Measurements from ENCODE around the gene GPR101. TPM values are rescaled to one million over a fixed set of nuclear protein-coding genes. Genes with fewer than 3 reads are reported as not detected.

GPR101 gene
- total RNA-seq, 6 donors from 2014 or later, result not detected

DNA sequence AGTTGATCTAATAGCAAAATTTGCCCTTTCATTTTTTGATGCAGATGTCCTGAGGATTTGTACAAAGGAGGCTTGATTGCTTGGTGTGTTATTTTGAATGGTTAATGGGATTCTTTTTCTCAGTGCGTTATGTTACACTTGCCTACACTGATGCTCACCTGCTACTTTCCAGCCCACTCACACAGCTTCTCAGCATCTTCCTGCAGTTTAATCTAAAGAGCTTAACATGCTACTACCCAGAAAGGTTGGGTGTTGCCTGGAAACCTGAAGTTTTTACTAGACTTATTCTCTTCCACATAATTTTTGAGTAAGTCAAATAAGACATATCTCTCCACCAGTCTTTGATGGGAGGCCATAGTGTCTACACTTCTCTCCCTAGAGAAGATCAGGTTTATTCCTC lies 9.9 kb upstream of the GPR101 start:
- no peaks in the 10 kb centered on the region for H3K27me3 ChIP-seq
- WGBS, 2 donors, result 100% methylated on average over 1 of the region's 1 CpG
- DNase-seq (no peak), ATAC-seq (ENCODE audit: low FRiP score in 2 of 2) (no peak)
- H3K36me3 ChIP-seq, result no peaks in the 10 kb centered on the region
- no peak overlapping the region for H3K4me3 ChIP-seq
- H3K9me3 ChIP-seq, result no peaks in the 10 kb centered on the region
- H3K4me1 ChIP-seq, result no peaks in the 10 kb centered on the region
- no peak overlapping the region for H3K27ac ChIP-seq
- TF ChIP-seq POLR2AphosphoS5 (IDR thresholded peaks at IDR 0.05), result no peak
- no peak for TF ChIP-seq POLR2A (IDR thresholded peaks at IDR 0.05)
- TF ChIP-seq CTCF (IDR thresholded peaks at IDR 0.05), result no peak
- no peak for TF ChIP-seq EP300 (IDR thresholded peaks at IDR 0.05)

GRCh38 chrX:137041329-137041728 lies 7.5 kb upstream of the GPR101 start:
- Histone ChIP-seq H3K9me3 (no peaks in the 10 kb centered on the region), H3K36me3 (no peaks in the 10 kb centered on the region), H3K27ac (no peak overlapping the region), H3K4me3 (no peak overlapping the region), H3K27me3 (no peaks in the 10 kb centered on the region), H3K4me1 (no peaks in the 10 kb centered on the region)
- ATAC-seq (ENCODE audit: low FRiP score in 2 of 2) (no peak), DNase-seq (no peak)
- 76 to 93% methylated on average over 3 of the region's 3 CpGs for WGBS, 2 donors
- TF ChIP-seq POLR2A (IDR thresholded peaks at IDR 0.05) (no peak), POLR2AphosphoS5 (IDR thresholded peaks at IDR 0.05) (no peak), EP300 (IDR thresholded peaks at IDR 0.05) (no peak), CTCF (IDR thresholded peaks at IDR 0.05) (no peak)

DNA sequence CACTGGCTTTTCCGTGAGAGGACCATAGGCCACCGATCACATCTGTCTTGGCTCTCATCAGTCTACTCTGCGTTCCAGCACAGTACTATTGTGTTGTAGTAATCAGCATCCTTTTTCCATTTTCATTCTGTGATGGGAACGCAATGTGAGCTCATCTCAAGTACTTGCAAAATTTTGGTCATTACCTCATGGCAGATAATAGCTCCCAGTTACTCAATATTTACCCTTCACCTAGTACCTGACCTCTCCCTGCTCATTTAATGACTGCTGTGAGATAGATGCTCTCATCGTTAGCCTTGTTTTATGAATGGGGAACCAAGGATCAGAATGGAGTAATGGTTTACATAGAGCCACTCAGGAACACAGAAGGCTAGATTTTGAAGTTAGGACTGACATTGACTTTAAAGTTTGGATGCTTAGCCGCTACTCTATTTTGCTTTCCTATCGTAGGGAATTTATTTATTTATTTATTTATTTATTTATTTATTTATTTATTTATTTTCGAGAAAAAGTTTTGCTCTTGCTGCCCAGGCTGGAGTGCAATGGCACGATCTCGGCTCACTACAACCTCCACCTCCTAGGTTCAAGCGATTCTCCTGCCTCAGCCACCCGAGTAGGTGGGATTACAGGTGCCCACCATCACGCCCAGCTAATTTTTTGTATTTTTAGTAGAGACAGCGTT lies 6.5 kb upstream of the GPR101 start:
- ATAC-seq (ENCODE audit: low FRiP score in 2 of 2), result no peak

GRCh38 chrX:137034508-137034872 lies 695 bp upstream of the GPR101 start:
- WGBS, 2 donors, result 12 to 24% methylated on average over 3 of the region's 3 CpGs
- ATAC-seq (ENCODE audit: low FRiP score in 2 of 2) (no peak), DNase-seq (no peak)
- H3K4me3 ChIP-seq, result no peak overlapping the region
- H3K27ac ChIP-seq, result no peak overlapping the region
- H3K9me3 ChIP-seq, result peaks cover 0 to 6% (median 0%) of the 10 kb centered on the region in 4 donors
- peaks cover 2 to 23% (median 3%) of the 10 kb centered on the region in 4 donors for H3K4me1 ChIP-seq
- H3K36me3 ChIP-seq, result no peaks in the 10 kb centered on the region
- peaks cover 0 to 14% (median 3%) of the 10 kb centered on the region in 4 donors for H3K27me3 ChIP-seq
- TF ChIP-seq POLR2AphosphoS5 (IDR thresholded peaks at IDR 0.05) (no peak), POLR2A (IDR thresholded peaks at IDR 0.05) (no peak), CTCF (IDR thresholded peaks at IDR 0.05) (no peak)

More for the DNA sequence above, 6.5 kb upstream of the GPR101 start:
- H3K4me1 ChIP-seq, result no peaks in the 10 kb centered on the region
- TF ChIP-seq CTCF (IDR thresholded peaks at IDR 0.05), result no peak
- TF ChIP-seq POLR2AphosphoS5 (IDR thresholded peaks at IDR 0.05), result no peak
- TF ChIP-seq POLR2A (IDR thresholded peaks at IDR 0.05), result no peak
- no peak for TF ChIP-seq EP300 (IDR thresholded peaks at IDR 0.05)
- no peak overlapping the region for H3K27ac ChIP-seq
- H3K36me3 ChIP-seq, result no peaks in the 10 kb centered on the region
- H3K9me3 ChIP-seq, result no peaks in the 10 kb centered on the region
- no peaks in the 10 kb centered on the region for H3K27me3 ChIP-seq
- DNase-seq, result no peak
- no peak overlapping the region for H3K4me3 ChIP-seq
- WGBS, 2 donors, result 80 to 89% methylated on average over 14 of the region's 14 CpGs

All from upper lobe of left lung (tissue), 6 donors.